ENCODE results near the gene CCDC88C. TPM values are rescaled to one million over a fixed set of nuclear protein-coding genes. Genes with fewer than 3 reads are reported as not detected.

The CCDC88C gene
- total RNA-seq, 2 donors from 2014 or later = 36.3 to 57.4 TPM

- H3K27ac ChIP-seq = no peak overlapping the region
- no peak for TF ChIP-seq POLR2A (IDR thresholded peaks at IDR 0.05)
- WGBS, 2 donors = 86 to 89% methylated on average over 11 of the region's 11 CpGs
Observed at GRCh38 chr14:91261986-91262549, 155.6 kb downstream of the CCDC88C start.

GRCh38 chr14:91261115-91261514 is 156.5 kb downstream of the CCDC88C start:
- Histone ChIP-seq H3K27ac (no peak overlapping the region), H3K27me3 (no peaks in the 10 kb centered on the region), H3K4me3 (no peak overlapping the region), H3K4me1 (peaks cover 11% of the 10 kb centered on the region), H3K36me3 (replicated peaks in 1 of 2; ENCODE audit: insufficient read depth in 1 of 2, low read depth in 2 of 2) (no peaks in the 10 kb centered on the region), H3K9me3 (no peaks in the 10 kb centered on the region)
- 94 to 95% methylated on average over 5 of the region's 5 CpGs for WGBS, 2 donors
- DNase-seq (no peak), ATAC-seq (no peak)
- TF ChIP-seq CTCF (IDR thresholded peaks at IDR 0.05) = no peak
- intact Hi-C loops (cut with DNase I) = no loop called here

More at GRCh38 chr14:91261986-91262549, 155.6 kb downstream of the CCDC88C start:
- no peaks in the 10 kb centered on the region for H3K36me3 ChIP-seq (replicated peaks in 1 of 2; ENCODE audit: insufficient read depth in 1 of 2, low read depth in 2 of 2)
- H3K27me3 ChIP-seq = no peaks in the 10 kb centered on the region
- intact Hi-C loops (cut with DNase I) = no loop called here
- H3K4me1 ChIP-seq = peaks cover 11% of the 10 kb centered on the region
- no peak for DNase-seq
- H3K4me3 ChIP-seq = no peak overlapping the region
- no peak for ATAC-seq
- H3K9me3 ChIP-seq = no peaks in the 10 kb centered on the region

- no peak overlapping the region for H3K27ac ChIP-seq
- TF ChIP-seq CTCF (IDR thresholded peaks at IDR 0.05) (no peak), POLR2A (IDR thresholded peaks at IDR 0.05) (no peak)
Observed at GRCh38 chr14:91258876-91259275, 158.7 kb downstream of the CCDC88C start.

GRCh38 chr14:91258011-91258618 is 159.5 kb downstream of the CCDC88C start:
- no peak for ATAC-seq
- Histone ChIP-seq H3K27me3 (no peaks in the 10 kb centered on the region), H3K9me3 (no peaks in the 10 kb centered on the region), H3K27ac (no peak overlapping the region), H3K36me3 (replicated peaks in 1 of 2; ENCODE audit: insufficient read depth in 1 of 2, low read depth in 2 of 2) (no peaks in the 10 kb centered on the region), H3K4me1 (peaks cover 6% of the 10 kb centered on the region), H3K4me3 (no peak overlapping the region)
- peak in 1 of 4 donors; percentile 36 for DNase-seq
- no peak for TF ChIP-seq CTCF (IDR thresholded peaks at IDR 0.05)
- TF ChIP-seq POLR2A (IDR thresholded peaks at IDR 0.05) = no peak
- intact Hi-C loops (cut with DNase I) = no loop called here
- WGBS, 2 donors = 70 to 75% methylated on average over 15 to 16 of the region's 16 CpGs

More at GRCh38 chr14:91258876-91259275, 158.7 kb downstream of the CCDC88C start:
- Histone ChIP-seq H3K9me3 (no peaks in the 10 kb centered on the region), H3K36me3 (replicated peaks in 1 of 2; ENCODE audit: insufficient read depth in 1 of 2, low read depth in 2 of 2) (no peaks in the 10 kb centered on the region), H3K4me3 (no peak overlapping the region), H3K27me3 (no peaks in the 10 kb centered on the region), H3K4me1 (peaks cover 2% of the 10 kb centered on the region)
- no peak for ATAC-seq
- no peak for DNase-seq
- intact Hi-C loops (cut with DNase I) = no loop called here
- WGBS, 2 donors = 86 to 88% methylated on average over 3 of the region's 3 CpGs

- TF ChIP-seq POLR2A (IDR thresholded peaks at IDR 0.05) = no peak
- no peak for TF ChIP-seq CTCF (IDR thresholded peaks at IDR 0.05)
- H3K4me3 ChIP-seq = no peak overlapping the region
- H3K4me1 ChIP-seq = peaks cover 12% of the 10 kb centered on the region
- H3K27ac ChIP-seq = no peak overlapping the region
- intact Hi-C loops (cut with DNase I) = no loop called here
- no peaks in the 10 kb centered on the region for H3K36me3 ChIP-seq (replicated peaks in 1 of 2; ENCODE audit: insufficient read depth in 1 of 2, low read depth in 2 of 2)
- WGBS, 2 donors = 46 to 51% methylated on average over 8 of the region's 8 CpGs
- no peaks in the 10 kb centered on the region for H3K27me3 ChIP-seq
- no peak for ATAC-seq
- H3K9me3 ChIP-seq = no peaks in the 10 kb centered on the region
- no peak for DNase-seq
Observed at GRCh38 chr14:91257328-91258010, 160.2 kb downstream of the CCDC88C start.
